H9 (cell line): ENCODE data around the gene BCAS3. TPM values are rescaled to one million over a fixed set of nuclear protein-coding genes. Genes with fewer than 3 reads are reported as not detected.

Source experiments
- DNase-seq: peaks from one replicate; pipeline ENCODE4 v3.0.0-alpha.2; 2017
- H2AFZ ChIP-seq: one replicate; pipeline ENCODE4 v1.6.1; 2013; ENCODE audit warnings: mild to moderate bottlenecking, low read length, control low read depth, moderate library complexity
- H2AK5ac ChIP-seq: 2 replicates; pipeline ENCODE4 v1.6.1; 2013; ENCODE audit warnings: low read length, control low read depth, mixed read lengths; ENCODE audit not compliant: insufficient read length
- H2BK120ac ChIP-seq: one replicate; pipeline ENCODE4 v1.6.1; 2013; ENCODE audit warnings: low read depth, mild to moderate bottlenecking, low read length, control low read depth, inconsistent platforms; ENCODE audit not compliant: poor library complexity, severe bottlenecking
- H2BK12ac ChIP-seq: 2 replicates; pipeline ENCODE4 v1.6.1; 2013; ENCODE audit warnings: low read length, control low read depth, mixed read lengths, low read depth; ENCODE audit not compliant: insufficient read length
- H2BK15ac ChIP-seq: 2 replicates; pipeline ENCODE4 v1.6.1; 2013; ENCODE audit warnings: low read depth, low read length, control low read depth
- H2BK20ac ChIP-seq: one replicate; pipeline ENCODE4 v1.6.1; 2013; ENCODE audit warnings: low read depth, mild to moderate bottlenecking, low read length, control low read depth, inconsistent platforms; ENCODE audit not compliant: poor library complexity, severe bottlenecking
- H2BK5ac ChIP-seq: 2 replicates; pipeline ENCODE4 v1.6.1; 2013; ENCODE audit warnings: low read length, control low read depth, mixed read lengths; ENCODE audit not compliant: insufficient read length
- H3K14ac ChIP-seq: 2 replicates; pipeline ENCODE4 v1.6.1; 2013; ENCODE audit warnings: low read length, control low read depth; ENCODE audit not compliant: insufficient read depth
- H3K18ac ChIP-seq: 2 replicates; pipeline ENCODE4 v1.6.1; 2013; ENCODE audit warnings: low read depth, mild to moderate bottlenecking, mixed read lengths, low read length, control low read depth; ENCODE audit not compliant: insufficient read length
- H3K23ac ChIP-seq: 2 replicates; pipeline ENCODE4 v1.6.1; 2013; ENCODE audit warnings: low read length, control low read depth, mixed read lengths, low read depth; ENCODE audit not compliant: insufficient read length
- H3K23me2 ChIP-seq: 2 replicates; pipeline ENCODE4 v1.6.1; 2013; ENCODE audit warnings: low read depth, mild to moderate bottlenecking, mixed read lengths, low read length, control low read depth; ENCODE audit not compliant: insufficient read length, poor library complexity, severe bottlenecking
- H3K27ac ChIP-seq: 2 replicates; pipeline ENCODE4 v1.5.1; 2013; ENCODE audit warnings: low read length, control low read depth, mixed read lengths, low read depth; ENCODE audit not compliant: insufficient read length
- H3K27me3 ChIP-seq: 2 replicates; pipeline ENCODE4 v1.6.1; 2013; ENCODE audit warnings: low read length, control low read depth, inconsistent platforms; ENCODE audit not compliant: insufficient read depth
- H3K4ac ChIP-seq: 2 replicates; pipeline ENCODE4 v1.6.1; 2013; ENCODE audit warnings: low read depth, mild to moderate bottlenecking, control low read depth, inconsistent platforms, low read length, moderate library complexity
- H3K4me1 ChIP-seq: 2 replicates; pipeline ENCODE4 v1.6.1; 2013; ENCODE audit warnings: low read length, control low read depth, inconsistent platforms; ENCODE audit not compliant: insufficient read depth
- H3K4me2 ChIP-seq: 2 replicates; pipeline ENCODE4 v1.6.1; 2013; ENCODE audit warnings: low read length, control low read depth, mixed read lengths; ENCODE audit not compliant: insufficient read length, insufficient read depth
- H3K56ac ChIP-seq: 2 replicates; pipeline ENCODE4 v1.6.1; 2013; ENCODE audit warnings: low read depth, mild to moderate bottlenecking, mixed read lengths, low read length, control low read depth; ENCODE audit not compliant: insufficient read length
- H3K79me1 ChIP-seq: 2 replicates; pipeline ENCODE4 v1.6.1; 2013; ENCODE audit warnings: low read depth, mild to moderate bottlenecking, moderate library complexity, low read length, control low read depth, inconsistent platforms; ENCODE audit not compliant: insufficient read depth, poor library complexity, severe bottlenecking
- H3K79me2 ChIP-seq: 2 replicates; pipeline ENCODE4 v1.6.1; 2013; ENCODE audit warnings: low read length, control low read depth, inconsistent platforms; ENCODE audit not compliant: insufficient read depth
- H3K9ac ChIP-seq: 2 replicates; pipeline ENCODE4 v1.6.1; 2013; ENCODE audit warnings: low read length, control low read depth, mixed read lengths; ENCODE audit not compliant: insufficient read length; ENCODE audit errors: extremely low read depth
- H3K9me3 ChIP-seq: one replicate; pipeline ENCODE4 v1.6.1; 2013; ENCODE audit warnings: low read depth, low read length, inconsistent platforms; ENCODE audit not compliant: control insufficient read depth
- H3T11ph ChIP-seq: one replicate; pipeline ENCODE4 v1.6.1; 2013; ENCODE audit warnings: mild to moderate bottlenecking, low read length, control low read depth, inconsistent platforms
- H4K20me1 ChIP-seq: one replicate; pipeline ENCODE4 v1.6.1; 2013; ENCODE audit not compliant: control insufficient read depth, insufficient read length, insufficient read depth
- H4K5ac ChIP-seq: 2 replicates; pipeline ENCODE4 v1.6.1; 2013; ENCODE audit warnings: low read depth, mild to moderate bottlenecking, mixed read lengths, low read length, control low read depth; ENCODE audit not compliant: insufficient read length
- H4K8ac ChIP-seq: replicated peaks from 2 replicates; pipeline ENCODE4 v1.6.1; 2013; ENCODE audit warnings: low read length, control low read depth, mixed read lengths, low read depth; ENCODE audit not compliant: insufficient read length
- H4K91ac ChIP-seq: 2 replicates; pipeline ENCODE4 v1.6.1; 2013; ENCODE audit warnings: low read depth, mild to moderate bottlenecking, moderate library complexity, mixed read lengths, low read length, control low read depth; ENCODE audit not compliant: insufficient read length
- H3K27ac Mint-ChIP-seq, 3 experiments: 2 replicates in 2 of 3; 3 replicates in 1 of 3; pipeline ENCODE4 v1.8.0; 2020 to 2021; ENCODE audit warnings: mixed read lengths in 3 of 3, mild to moderate bottlenecking in 1 of 3, moderate library complexity in 1 of 3
- H3K27me3 Mint-ChIP-seq: 2 replicates; pipeline ENCODE4 v1.8.0; 2021; ENCODE audit warnings: low read depth, mild to moderate bottlenecking, moderate library complexity, mixed read lengths
- H3K36me3 Mint-ChIP-seq, 3 experiments: 2 replicates in 2 of 3; 3 replicates in 1 of 3; pipeline ENCODE4 v1.8.0; 2020 to 2021; ENCODE audit warnings: low read depth in 3 of 3, mixed read lengths in 3 of 3; ENCODE audit not compliant: insufficient read depth in 1 of 3
- H3K4me1 Mint-ChIP-seq, 2 experiments: 2 replicates each; pipeline ENCODE4 v1.8.0; 2020; ENCODE audit warnings: mixed read lengths in 2 of 2
- H3K4me3 Mint-ChIP-seq, 2 experiments: 2 replicates in 1 of 2; 3 replicates in 1 of 2; pipeline ENCODE4 v1.8.0; 2020 to 2021; ENCODE audit warnings: mild to moderate bottlenecking in 2 of 2, mixed read lengths in 2 of 2, moderate library complexity in 1 of 2
- H3K9me3 Mint-ChIP-seq, 2 experiments: 2 replicates in 1 of 2; 3 replicates in 1 of 2; pipeline ENCODE4 v1.8.0; 2020; ENCODE audit warnings: mild to moderate bottlenecking in 2 of 2, mixed read lengths in 2 of 2, moderate library complexity in 1 of 2
- WGBS: extraction: QIAGEN DNeasy Blood & Tissue Kit; methylation state at CpG from one replicate; pipeline ENCODE4 v1.1.7; 2013; ENCODE audit warnings: missing lambda C conversion rate, low lambda C conversion rate, mixed read lengths; ENCODE audit not compliant: insufficient read length; ENCODE audit errors: extremely low coverage; 5-methylcytosine and 5-hydroxymethylcytosine counted together
- total RNA-seq: library from RNA; stranded (reverse); gene quantifications from 2 replicates; pipeline ENCODE4 v1.2.1, GENCODE V29; 2021
- TF ChIP-seq, protein P1 (sequence below): fragments of 200-600 bp; sonication (generic); conservative IDR thresholded peaks from 3 replicates; pipeline ENCODE4 v1.8.0; 2021; ENCODE audit warnings: antibody characterized with exemption, mild to moderate bottlenecking

Gene BCAS3
- total RNA-seq, 1 experiment from 2014 or later, result 22.4 TPM

DNA sequence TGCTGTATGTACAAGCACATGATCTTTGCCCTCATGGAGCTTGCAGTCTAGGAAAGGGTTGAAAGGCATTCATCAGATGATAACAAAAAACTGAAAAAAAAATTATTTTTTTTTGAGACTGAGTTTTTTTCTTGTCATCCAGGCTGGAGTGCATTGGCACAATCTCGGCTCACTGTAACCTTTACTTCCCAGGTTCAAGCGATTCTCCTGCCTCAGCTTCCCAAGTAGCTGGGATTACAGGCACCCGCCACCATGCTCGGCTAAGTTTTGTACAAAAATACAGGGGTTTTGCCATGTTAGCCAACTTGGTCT lies 38.7 kb upstream of the BCAS3 start:
- Mint-ChIP-seq H3K27ac (no peak overlapping the region), H3K9me3 (no peaks in the 10 kb centered on the region), H3K4me1 (peaks cover 6 to 7% of the 10 kb centered on the region in 2 experiments; a peak in 3 of 4 replicates), H3K27me3 (no peaks in the 10 kb centered on the region), H3K36me3 (peaks cover 2 to 34% (median 17%) of the 10 kb centered on the region in 3 experiments), H3K4me3 (no peak overlapping the region)
- Histone ChIP-seq H3K23ac (no peak overlapping the region), H3K14ac (no peak overlapping the region), H3K9ac (no peak overlapping the region), H3K56ac (no peak overlapping the region), H2AK5ac (no peak overlapping the region), H3K4me1 (no peaks in the 10 kb centered on the region), H3K27me3 (no peaks in the 10 kb centered on the region), H2BK5ac (no peak overlapping the region), H4K20me1 (no peaks in the 10 kb centered on the region), H3K18ac (no peak overlapping the region), H3K27ac (no peak overlapping the region), H2BK120ac (no peak overlapping the region), H4K8ac (no peak overlapping the region), H2AFZ (no peak overlapping the region), H2BK12ac (no peak overlapping the region), H3K79me1 (no peaks in the 10 kb centered on the region), H4K5ac (no peak overlapping the region), H4K91ac (no peak overlapping the region), H2BK20ac (no peak overlapping the region), H3T11ph (no peak overlapping the region), H3K79me2 (no peaks in the 10 kb centered on the region), H3K9me3 (no peaks in the 10 kb centered on the region), H3K4me2 (no peak overlapping the region), H3K4ac (no peak overlapping the region), H3K23me2 (no peaks in the 10 kb centered on the region), H2BK15ac (no peak overlapping the region)
- TF ChIP-seq, protein P1, sequence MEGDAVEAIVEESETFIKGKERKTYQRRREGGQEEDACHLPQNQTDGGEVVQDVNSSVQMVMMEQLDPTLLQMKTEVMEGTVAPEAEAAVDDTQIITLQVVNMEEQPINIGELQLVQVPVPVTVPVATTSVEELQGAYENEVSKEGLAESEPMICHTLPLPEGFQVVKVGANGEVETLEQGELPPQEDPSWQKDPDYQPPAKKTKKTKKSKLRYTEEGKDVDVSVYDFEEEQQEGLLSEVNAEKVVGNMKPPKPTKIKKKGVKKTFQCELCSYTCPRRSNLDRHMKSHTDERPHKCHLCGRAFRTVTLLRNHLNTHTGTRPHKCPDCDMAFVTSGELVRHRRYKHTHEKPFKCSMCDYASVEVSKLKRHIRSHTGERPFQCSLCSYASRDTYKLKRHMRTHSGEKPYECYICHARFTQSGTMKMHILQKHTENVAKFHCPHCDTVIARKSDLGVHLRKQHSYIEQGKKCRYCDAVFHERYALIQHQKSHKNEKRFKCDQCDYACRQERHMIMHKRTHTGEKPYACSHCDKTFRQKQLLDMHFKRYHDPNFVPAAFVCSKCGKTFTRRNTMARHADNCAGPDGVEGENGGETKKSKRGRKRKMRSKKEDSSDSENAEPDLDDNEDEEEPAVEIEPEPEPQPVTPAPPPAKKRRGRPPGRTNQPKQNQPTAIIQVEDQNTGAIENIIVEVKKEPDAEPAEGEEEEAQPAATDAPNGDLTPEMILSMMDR, result no peak
- no peak for DNase-seq
- WGBS, result no CpG with 5 or more reads among the region's 4 CpGs
